Neural progenitor cell (in vitro differentiated cells): ENCODE measurements around the gene BTBD9. TPM values are rescaled to one million over a fixed set of nuclear protein-coding genes. Genes with fewer than 3 reads are reported as not detected.

Source experiments
- DNase-seq: peaks from one replicate; pipeline ENCODE4 v3.0.0-alpha.2; 2016; ENCODE audit warnings: low spot score
- H2AFZ ChIP-seq: fragments of 200-600 bp; sonication (generic); replicated peaks from 2 replicates; pipeline ENCODE4 v1.6.1; 2016; ENCODE audit warnings: antibody characterized with exemption
- H3F3A ChIP-seq: fragments of 200-600 bp; sonication (generic); 2 replicates; pipeline ENCODE4 v1.6.1; 2016; ENCODE audit warnings: antibody characterized with exemption, low read depth
- H3K27ac ChIP-seq: fragments of 200-600 bp; sonication (generic); 2 replicates; pipeline ENCODE4 v1.5.1; 2016; ENCODE audit warnings: mild to moderate bottlenecking
- H3K27me3 ChIP-seq: fragments of 200-600 bp; sonication (generic); 2 replicates; pipeline ENCODE4 v1.6.1; 2016; ENCODE audit warnings: mild to moderate bottlenecking, moderate library complexity
- H3K36me3 ChIP-seq: fragments of 200-600 bp; sonication (generic); 2 replicates; pipeline ENCODE4 v1.5.1; 2016
- H3K4me1 ChIP-seq: fragments of 200-600 bp; sonication (generic); 2 replicates; pipeline ENCODE4 v1.6.1; 2016; ENCODE audit warnings: mixed run types
- H3K4me2 ChIP-seq: fragments of 200-600 bp; sonication (generic); 2 replicates; pipeline ENCODE4 v1.6.1; 2016
- H3K4me3 ChIP-seq: fragments of 200-600 bp; sonication (generic); 2 replicates; pipeline ENCODE4 v1.5.1; 2016
- H3K79me2 ChIP-seq: fragments of 200-600 bp; sonication (generic); 2 replicates; pipeline ENCODE4 v1.6.1; 2016; ENCODE audit warnings: low read depth
- H3K9ac ChIP-seq: fragments of 200-600 bp; sonication (generic); 2 replicates; pipeline ENCODE4 v1.6.1; 2016
- H3K9me3 ChIP-seq: fragments of 200-600 bp; sonication (generic); 2 replicates; pipeline ENCODE4 v1.5.1; 2016; ENCODE audit warnings: low read depth
- H4K20me1 ChIP-seq: fragments of 200-600 bp; sonication (generic); 2 replicates; pipeline ENCODE4 v1.6.1; 2016; ENCODE audit warnings: low read depth
- H3K27ac Mint-ChIP-seq: 3 replicates; pipeline ENCODE4 v1.8.0; 2021; ENCODE audit warnings: mixed read lengths
- H3K27me3 Mint-ChIP-seq: 2 replicates; pipeline ENCODE4 v1.8.0; 2022; ENCODE audit warnings: low read depth, mild to moderate bottlenecking, inconsistent platforms, moderate library complexity, mixed read lengths; ENCODE audit not compliant: insufficient read depth
- H3K36me3 Mint-ChIP-seq: 3 replicates; pipeline ENCODE4 v1.8.0; 2021; ENCODE audit warnings: mixed read lengths
- H3K4me1 Mint-ChIP-seq: 3 replicates; pipeline ENCODE4 v1.8.0; 2021; ENCODE audit warnings: mixed read lengths
- H3K4me3 Mint-ChIP-seq: 3 replicates; pipeline ENCODE4 v1.8.0; 2021; ENCODE audit warnings: mild to moderate bottlenecking, moderate library complexity, mixed read lengths
- H3K9me3 Mint-ChIP-seq: 3 replicates; pipeline ENCODE4 v1.8.0; 2020; ENCODE audit warnings: mixed read lengths
- CTCF ChIP-seq: fragments of 200-600 bp; sonication (generic); IDR thresholded peaks from 2 replicates; pipeline ENCODE4 v1.5.1; 2017; ENCODE audit warnings: antibody characterized with exemption, mild to moderate bottlenecking
- EZH2 ChIP-seq: fragments of 200-600 bp; sonication (generic); IDR thresholded peaks from 2 replicates; pipeline ENCODE4 v1.6.1; 2017; ENCODE audit warnings: antibody characterized with exemption, mild to moderate bottlenecking, moderate library complexity
- EZH2phosphoT487 ChIP-seq: fragments of 200-600 bp; sonication (generic); IDR thresholded peaks from 2 replicates; pipeline ENCODE4 v1.6.1; 2017; ENCODE audit warnings: antibody characterized with exemption
- total RNA-seq: library from RNA; depleted of rRNA; stranded (reverse); fragments of >200 nt; gene quantifications from 2 replicates; pipeline ENCODE4 v1.2.3, GENCODE V29; 2015; ENCODE audit warnings: low replicate concordance

BTBD9 gene
- total RNA-seq, 1 donor from 2014 or later = 16.9 TPM

- no peak overlapping the region for H3K27ac Mint-ChIP-seq
- no peak overlapping the region for H3K9ac ChIP-seq
- H3K27ac ChIP-seq = no peak overlapping the region
- no peak overlapping the region for H2AFZ ChIP-seq
- peaks cover 21% of the 10 kb centered on the region for H3K4me1 ChIP-seq
- H3K27me3 ChIP-seq = no peaks in the 10 kb centered on the region
- H3K9me3 ChIP-seq = no peaks in the 10 kb centered on the region
- DNase-seq = no peak
- H3K79me2 ChIP-seq = peaks cover 23% of the 10 kb centered on the region
- no peaks in the 10 kb centered on the region for H3K27me3 Mint-ChIP-seq
- no peak overlapping the region for H3K4me3 ChIP-seq
- H3K4me3 Mint-ChIP-seq = no peak overlapping the region
- no peaks in the 10 kb centered on the region for H3K36me3 ChIP-seq
- no peaks in the 10 kb centered on the region for H4K20me1 ChIP-seq
- H3K36me3 Mint-ChIP-seq = no peaks in the 10 kb centered on the region
- H3K9me3 Mint-ChIP-seq = no peaks in the 10 kb centered on the region
- TF ChIP-seq EZH2 (no peak), EZH2phosphoT487 (no peak), CTCF (no peak)
- peaks cover 21% of the 10 kb centered on the region for H3K4me1 Mint-ChIP-seq
- peaks cover 7% of the 10 kb centered on the region for H3F3A ChIP-seq
- no peak overlapping the region for H3K4me2 ChIP-seq
Observed at GRCh38 chr6:38634518-38634917, 5.2 kb downstream of the BTBD9 start.

- H3K27me3 Mint-ChIP-seq = no peaks in the 10 kb centered on the region
- Histone ChIP-seq H3K27me3 (no peaks in the 10 kb centered on the region), H3K27ac (no peak overlapping the region), H3K9me3 (no peaks in the 10 kb centered on the region), H3F3A (no peaks in the 10 kb centered on the region), H3K79me2 (peaks cover 8% of the 10 kb centered on the region), H3K4me2 (no peak overlapping the region), H3K36me3 (no peaks in the 10 kb centered on the region), H3K4me1 (peaks cover 6% of the 10 kb centered on the region), H3K9ac (no peak overlapping the region), H3K4me3 (no peak overlapping the region), H2AFZ (no peak overlapping the region), H4K20me1 (no peaks in the 10 kb centered on the region)
- TF ChIP-seq EZH2phosphoT487 = no peak
- TF ChIP-seq EZH2 = no peak
- TF ChIP-seq CTCF = no peak
- H3K36me3 Mint-ChIP-seq = no peaks in the 10 kb centered on the region
- H3K27ac Mint-ChIP-seq = no peak overlapping the region
- H3K4me1 Mint-ChIP-seq = peaks cover 7% of the 10 kb centered on the region
- no peaks in the 10 kb centered on the region for H3K9me3 Mint-ChIP-seq
- DNase-seq = no peak
- no peak overlapping the region for H3K4me3 Mint-ChIP-seq
Observed at GRCh38 chr6:38632490-38632889, 7.2 kb downstream of the BTBD9 start.

- no peaks in the 10 kb centered on the region for H3F3A ChIP-seq
- H3K27me3 ChIP-seq = no peaks in the 10 kb centered on the region
- no peaks in the 10 kb centered on the region for H3K36me3 ChIP-seq
- H3K4me3 ChIP-seq = no peak overlapping the region
- Mint-ChIP-seq H3K27me3 (no peaks in the 10 kb centered on the region), H3K9me3 (no peaks in the 10 kb centered on the region), H3K4me3 (no peak overlapping the region), H3K4me1 (no peaks in the 10 kb centered on the region), H3K36me3 (no peaks in the 10 kb centered on the region), H3K27ac (no peak overlapping the region)
- no peak overlapping the region for H3K27ac ChIP-seq
- no peak for DNase-seq
- no peak for TF ChIP-seq CTCF
- TF ChIP-seq EZH2phosphoT487 = no peak
- TF ChIP-seq EZH2 = no peak
- H4K20me1 ChIP-seq = no peaks in the 10 kb centered on the region
- H3K9ac ChIP-seq = no peak overlapping the region
- H3K9me3 ChIP-seq = no peaks in the 10 kb centered on the region
- H3K79me2 ChIP-seq = peaks cover under 1% of the 10 kb centered on the region
- no peaks in the 10 kb centered on the region for H3K4me1 ChIP-seq
- no peak overlapping the region for H2AFZ ChIP-seq
- H3K4me2 ChIP-seq = no peak overlapping the region
Observed at GRCh38 chr6:38631186-38631783, 8.4 kb downstream of the BTBD9 start.
